Measurements from ENCODE around the gene MYH11. TPM values are rescaled to one million over a fixed set of nuclear protein-coding genes. Genes with fewer than 3 reads are reported as not detected.

The MYH11 gene
- total and polyA plus RNA-seq, 2 experiments from 2014 or later: 1.6 to 5.9 TPM

GRCh38 chr16:15665107-15665506, 191.7 kb downstream of the MYH11 start:
- no peak overlapping the region for H3K27ac Mint-ChIP-seq
- H3K27ac ChIP-seq (ENCODE audit: low read depth): no peak overlapping the region
- TF ChIP-seq ZNF114 (CRISPR knock-in tag; IDR thresholded peaks at IDR 0.05): no peak
- no peak for TF ChIP-seq EZH2phosphoT487 (IDR thresholded peaks at IDR 0.05; ENCODE audit: unreplicated experiment)
- no peak for TF ChIP-seq STAT1 (IDR thresholded peaks at IDR 0.05; ENCODE audit: unreplicated experiment)
- TF ChIP-seq ZNF331 (CRISPR knock-in tag; IDR thresholded peaks at IDR 0.05; ENCODE audit: low read depth): no peak
- no peak for TF ChIP-seq ETS1 (IDR thresholded peaks at IDR 0.05)
- no peak for TF ChIP-seq NANOG (IDR thresholded peaks at IDR 0.05; ENCODE audit: borderline replicate concordance)
- TF ChIP-seq JUNB (IDR thresholded peaks at IDR 0.05; ENCODE audit: unreplicated experiment): no peak

GRCh38 chr16:15660203-15660601, 196.6 kb downstream of the MYH11 start:
- Mint-ChIP-seq H3K4me1 (no peaks in the 10 kb centered on the region; the same call in 2 of the 3 replicates), H3K36me3 (ENCODE audit: low read depth) (peaks cover 8% of the 10 kb centered on the region; the same call in 2 of the 3 replicates), H3K27ac (no peak overlapping the region), H3K4me3 (no peak overlapping the region), H3K27me3 (ENCODE audit: insufficient read depth, low read depth, poor library complexity) (peaks cover 12% of the 10 kb centered on the region), H3K9me3 (no peaks in the 10 kb centered on the region)
- Histone ChIP-seq H3K36me3 (ENCODE audit: insufficient read depth) (peaks cover 4% of the 10 kb centered on the region; the same call in 1 of the 2 replicates), H3K27ac (ENCODE audit: low read depth) (no peak overlapping the region), H3F3A (replicated peaks; ENCODE audit: low read depth) (no peaks in the 10 kb centered on the region), H3K79me2 (replicated peaks; ENCODE audit: insufficient read depth) (peaks cover 25% of the 10 kb centered on the region), H3K9me2 (ENCODE audit: insufficient read depth) (no peaks in the 10 kb centered on the region), H3K4me1 (ENCODE audit: insufficient read depth) (no peaks in the 10 kb centered on the region), H4K20me1 (replicated peaks; ENCODE audit: insufficient read depth) (peaks cover 15% of the 10 kb centered on the region; the same call in 1 of the 2 replicates), H3K27me3 (ENCODE audit: insufficient read depth) (no peaks in the 10 kb centered on the region), H2AFZ (no peak overlapping the region), H3K4me2 (no peak overlapping the region), H3K4me3 (no peak overlapping the region)
- no peak for DNase-seq (ENCODE audit: low spot score)
- TF ChIP-seq EZH2 (IDR thresholded peaks at IDR 0.05; ENCODE audit: low read depth, unreplicated experiment): no peak
- no peak for TF ChIP-seq NANOG (IDR thresholded peaks at IDR 0.05; ENCODE audit: borderline replicate concordance)
- no peak for TF ChIP-seq EZH2phosphoT487 (IDR thresholded peaks at IDR 0.05; ENCODE audit: unreplicated experiment)
- TF ChIP-seq ZNF114 (CRISPR knock-in tag; IDR thresholded peaks at IDR 0.05): no peak
- no peak for TF ChIP-seq STAT1 (IDR thresholded peaks at IDR 0.05; ENCODE audit: unreplicated experiment)
- no peak for TF ChIP-seq ZNF331 (CRISPR knock-in tag; IDR thresholded peaks at IDR 0.05; ENCODE audit: low read depth)
- TF ChIP-seq ETS1 (IDR thresholded peaks at IDR 0.05): no peak
- no peak for ATAC-seq

More at GRCh38 chr16:15665107-15665506, 191.7 kb downstream of the MYH11 start:
- Mint-ChIP-seq H3K36me3 (ENCODE audit: low read depth) (peaks cover 33% of the 10 kb centered on the region; the same call in 2 of the 3 replicates), H3K9me3 (no peaks in the 10 kb centered on the region), H3K27me3 (ENCODE audit: insufficient read depth, low read depth, poor library complexity) (peaks cover 3% of the 10 kb centered on the region), H3K4me1 (no peaks in the 10 kb centered on the region; the same call in 2 of the 3 replicates), H3K4me3 (no peak overlapping the region)
- H3K4me3 ChIP-seq: no peak overlapping the region
- H3K4me2 ChIP-seq: no peak overlapping the region
- H3K9me2 ChIP-seq (ENCODE audit: insufficient read depth): no peaks in the 10 kb centered on the region
- no peaks in the 10 kb centered on the region for H3F3A ChIP-seq (replicated peaks; ENCODE audit: low read depth)
- peaks cover 3% of the 10 kb centered on the region; the same call in 1 of the 2 replicates for H3K79me2 ChIP-seq (replicated peaks; ENCODE audit: insufficient read depth)
- 0 out of 2 replicates have a peak, but pooled peaks cover 5% of the 10 kb centered on the region for H4K20me1 ChIP-seq (replicated peaks; ENCODE audit: insufficient read depth)
- peaks cover 14% of the 10 kb centered on the region; the same call in 1 of the 2 replicates for H3K36me3 ChIP-seq (ENCODE audit: insufficient read depth)
- H3K27me3 ChIP-seq (ENCODE audit: insufficient read depth): no peaks in the 10 kb centered on the region
- ATAC-seq: no peak
- H2AFZ ChIP-seq: no peak overlapping the region
- no peaks in the 10 kb centered on the region for H3K4me1 ChIP-seq (ENCODE audit: insufficient read depth)
- no peak for DNase-seq (ENCODE audit: low spot score)
